HepG2 (cell line): ENCODE measurements around the gene KATNAL2. TPM values are rescaled to one million over a fixed set of nuclear protein-coding genes. Genes with fewer than 3 reads are reported as not detected.

ENCODE experiments used
- ATAC-seq: fragments of 200-7000 bp; cut with Tn5 transposase; 3 replicates; pipeline ENCODE4 v1.9.1; 2020; ENCODE audit warnings: mild to moderate bottlenecking, moderate library complexity
- BruUV-seq: library from RNA; stranded (reverse); fragments of 400-500 nt; replicated peaks from 2 replicates; lab custom pipeline; 2021; lab: Mats Ljungman, UMichigan
- CTCF ChIA-PET: fragments of 300-600 bp; formaldehyde crosslinking; extraction: SDS; loops from one replicate; lab custom pipeline; 2021; ENCODE audit warnings: low total read pairs, inconsistent platforms, low intra/inter-chr PET ratio; lab: Yijun Ruan, JAX
- POLR2A ChIA-PET: fragments of 350-600 bp; sonication (Branson Sonifier 250); formaldehyde crosslinking; loops from one replicate; lab custom pipeline; 2020; ENCODE audit warnings: antibody characterized with exemption, inconsistent platforms; lab: Yijun Ruan, JAX
- DNase-seq: peaks from one replicate; pipeline ENCODE4 v3.0.0-alpha.2; 2015; ENCODE audit warnings: low spot score
- FAIRE-seq: peaks from 3 replicates; lab custom pipeline; 2011; peaks lifted over from hg19 to GRCh38; lab: Jason Lieb, UNC
- H2AFZ ChIP-seq: one replicate; pipeline ENCODE4 v1.6.1; 2011; ENCODE audit warnings: low read length, inconsistent platforms
- H3K27ac ChIP-seq: fragments of 300-600 bp; 3 replicates; pipeline ENCODE4 v1.8.0; 2011; ENCODE audit warnings: mixed run types, mild to moderate bottlenecking, mixed read lengths, low read length, inconsistent platforms; ENCODE audit not compliant: insufficient read depth; ENCODE audit errors: extremely low read length
- H3K27me3 ChIP-seq, 2 experiments: fragments of 200-600 bp in 1 of 2; 2 replicates in 1 of 2; 3 replicates in 1 of 2; pipeline versions ENCODE4 v1.6.0 to v1.8.0; 2011; ENCODE audit warnings: low read length in 2 of 2, mild to moderate bottlenecking in 2 of 2, moderate library complexity in 2 of 2, inconsistent platforms in 1 of 2; ENCODE audit not compliant: insufficient read depth in 2 of 2, control insufficient read depth in 1 of 2
- H3K36me3 ChIP-seq, 2 experiments: fragments of 200-600 bp in 1 of 2; replicated peaks in 1 of 2; 2 replicates in 1 of 2; 3 replicates in 1 of 2; pipeline versions ENCODE4 v1.5.1 to v1.8.0; 2011; ENCODE audit warnings: low read length in 2 of 2, inconsistent platforms in 1 of 2; ENCODE audit not compliant: insufficient read depth in 2 of 2, control insufficient read depth in 1 of 2
- H3K4me1 ChIP-seq: 2 replicates; pipeline ENCODE4 v1.5.1; 2012; ENCODE audit warnings: low read length, inconsistent platforms; ENCODE audit not compliant: insufficient read depth
- H3K4me2 ChIP-seq: 2 replicates; pipeline ENCODE4 v1.6.0; 2011; ENCODE audit warnings: low read depth, low read length, inconsistent platforms
- H3K4me3 ChIP-seq, 3 experiments: fragments of 200-600 bp in 1 of 3; sonication (generic), shearing (Covaris generic) in 1 of 3; replicated peaks in 1 of 3; 2 replicates each; pipeline ENCODE4 v1.5.1; 2011 to 2016; ENCODE audit warnings: low read length in 3 of 3, inconsistent platforms in 2 of 3, low read depth in 2 of 3, mild to moderate bottlenecking in 2 of 3, control low read depth in 1 of 3, mixed read lengths in 1 of 3; ENCODE audit not compliant: insufficient read depth in 1 of 3
- H3K79me2 ChIP-seq: one replicate; pipeline ENCODE4 v1.6.1; 2011; ENCODE audit warnings: low read length, inconsistent platforms; ENCODE audit not compliant: insufficient read depth
- H3K9ac ChIP-seq: 2 replicates; pipeline ENCODE4 v1.6.0; 2011; ENCODE audit warnings: mild to moderate bottlenecking, low read depth, low read length, inconsistent platforms; ENCODE audit not compliant: insufficient read depth
- H3K9me3 ChIP-seq: 2 replicates; pipeline ENCODE4 v1.5.1; 2012; ENCODE audit warnings: mild to moderate bottlenecking, low read length
- H4K20me1 ChIP-seq: 2 replicates; pipeline ENCODE4 v1.6.0; 2011; ENCODE audit warnings: inconsistent platforms, mild to moderate bottlenecking, low read length, moderate library complexity; ENCODE audit not compliant: insufficient read depth
- BCL6 ChIP-seq: IDR thresholded peaks from 2 replicates; pipeline ENCODE4 v1.6.1; 2016; ENCODE audit warnings: missing genetic modification reagents, missing compliant biosample characterization
- GATAD1 ChIP-seq: IDR thresholded peaks from 2 replicates; pipeline ENCODE4 v1.6.1; 2016; ENCODE audit warnings: missing genetic modification reagents, missing compliant biosample characterization
- HCFC1 ChIP-seq: fragments of 150-350 bp; IDR thresholded peaks from 2 replicates; pipeline ENCODE4 v1.6.1; 2014; ENCODE audit warnings: low read depth, low read length
- KDM2A ChIP-seq: sonication (generic); formaldehyde crosslinking; IDR thresholded peaks from 2 replicates; pipeline ENCODE4 v1.4.0; 2020; ENCODE audit warnings: low read depth, missing genetic modification reagents, borderline replicate concordance
- MLLT10 ChIP-seq: sonication (generic); formaldehyde crosslinking; IDR thresholded peaks from 2 replicates; pipeline ENCODE4 v1.4.0; 2020; ENCODE audit warnings: missing genetic modification reagents
- POLR2AphosphoS5 ChIP-seq: IDR thresholded peaks from 2 replicates; pipeline ENCODE4 v1.6.1; 2012; ENCODE audit warnings: low read depth, low read length
- RCOR2 ChIP-seq: IDR thresholded peaks from 2 replicates; pipeline ENCODE4 v1.6.1; 2016; ENCODE audit warnings: missing biosample characterization, missing genetic modification reagents
- SRSF9 ChIP-seq: fragments of 200-400 bp; formaldehyde crosslinking; IDR thresholded peaks from 2 replicates; pipeline ENCODE4 v1.6.1; 2018; ENCODE audit warnings: borderline replicate concordance, mild to moderate bottlenecking, low read depth, low read length; ENCODE audit not compliant: insufficient read depth, poor library complexity, severe bottlenecking
- TEF ChIP-seq: sonication (generic); formaldehyde crosslinking; IDR thresholded peaks from 2 replicates; pipeline ENCODE4 v1.5.0; 2020; ENCODE audit warnings: missing genetic modification reagents
- ZKSCAN1 ChIP-seq: fragments of 150-350 bp; IDR thresholded peaks from 2 replicates; pipeline ENCODE4 v1.6.1; 2014; ENCODE audit warnings: low read length
- ZNF230 ChIP-seq: sonication (generic); formaldehyde crosslinking; IDR thresholded peaks from 2 replicates; pipeline ENCODE4 v1.4.0; 2020; ENCODE audit warnings: mild to moderate bottlenecking, missing genetic modification reagents
- ZNF275 ChIP-seq: sonication (generic); formaldehyde crosslinking; IDR thresholded peaks from 2 replicates; pipeline ENCODE4 v1.8.0; 2022; ENCODE audit warnings: missing genetic modification reagents, mild to moderate bottlenecking, inconsistent platforms, borderline replicate concordance
- ZNF567 ChIP-seq: sonication (generic); formaldehyde crosslinking; IDR thresholded peaks from 2 replicates; pipeline ENCODE4 v1.8.1; 2023; ENCODE audit warnings: mild to moderate bottlenecking, missing genetic modification reagents, borderline replicate concordance
- ZNF577 ChIP-seq: sonication (generic); formaldehyde crosslinking; IDR thresholded peaks from 2 replicates; pipeline ENCODE4 v1.4.0; 2020; ENCODE audit warnings: mild to moderate bottlenecking, low read depth, missing genetic modification reagents, borderline replicate concordance
- ZSCAN30 ChIP-seq: sonication (generic); formaldehyde crosslinking; IDR thresholded peaks from 2 replicates; pipeline ENCODE4 v1.5.0; 2020; ENCODE audit warnings: mild to moderate bottlenecking, missing genetic modification reagents
- WGBS: methylation state at CpG from one replicate; pipeline ENCODE4 v1.1.6; 2017; ENCODE audit warnings: low lambda C conversion rate; 5-methylcytosine and 5-hydroxymethylcytosine counted together
- in situ Hi-C: cut with HindIII; loops from 2 replicates; pipeline ENCODE4 v1.10.0; 2017; ENCODE audit warnings: low pct_unique_long_range_greater_than_20kb; ENCODE audit not compliant: extremely low pct_ligation_motif_present
- intact Hi-C: fragments of 100-400 bp; cut with micrococcal nuclease; formaldehyde crosslinking; loops from one replicate; pipeline ENCODE4 v1.10.0; 2022; ENCODE audit not compliant: unreplicated experiment
- polyA plus RNA-seq, 8 experiments: library from polyadenylated mRNA; depleted of rRNA in 3 of 8; stranded (reverse) in 7 of 8; unstranded in 1 of 8; fragments of >200 nt; fragmentation: Illumina TruSeq in 4 of 8; extraction: Trizol in 4 of 8; gene quantifications; 2 replicates each; pipeline versions ENCODE4 v1.2.1 to v1.2.3, GENCODE V29; 2011 to 2016; ENCODE audit warnings: low read depth in 4 of 8, missing spikeins in 1 of 8, mixed read lengths in 1 of 8; ENCODE audit not compliant: insufficient read depth in 1 of 8
- total RNA-seq, 5 experiments: library from RNA; depleted of rRNA; stranded (reverse); fragments of >200 nt; fragmentation: Illumina TruSeq; extraction: Trizol; gene quantifications; 2 replicates each; pipeline ENCODE4 v1.2.3, GENCODE V29; 2016; ENCODE audit warnings: low read depth in 1 of 5

KATNAL2 gene
- total and polyA plus RNA-seq, 2 of the 13 experiments (the other 11 are each of a cell fraction or from before 2014, with no cell fraction given) = not detected

DNA sequence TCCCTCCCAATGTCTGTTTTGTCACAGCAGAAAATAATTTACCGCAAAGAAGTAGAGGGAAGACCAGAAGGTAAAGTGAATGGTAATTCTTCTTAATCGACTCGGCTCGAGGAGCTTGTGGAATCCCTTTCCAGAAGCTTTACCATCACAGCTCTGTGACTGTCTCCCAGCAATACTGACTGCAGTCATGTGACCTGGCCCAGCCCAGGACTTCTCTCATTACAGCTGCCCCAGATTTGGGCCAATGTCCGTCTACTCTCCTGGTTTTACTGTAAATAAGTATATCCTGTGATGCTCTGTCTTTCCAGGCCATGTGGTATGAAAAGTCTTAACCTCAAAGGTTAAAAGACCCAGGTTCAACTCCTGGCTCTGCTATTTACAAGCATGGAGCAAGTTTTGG is 137.0 kb downstream of the KATNAL2 start:
- in situ Hi-C loops = no loop called here
- Histone ChIP-seq H3K27me3 (peaks cover 0 to 4% of the 10 kb centered on the region in 2 experiments; a peak in 2 of 5 replicates), H3K36me3 (no peaks in the 10 kb centered on the region), H3K27ac (no peak overlapping the region), H2AFZ (no peak overlapping the region), H3K4me2 (no peak overlapping the region), H3K9ac (no peak overlapping the region), H3K9me3 (no peaks in the 10 kb centered on the region), H4K20me1 (no peaks in the 10 kb centered on the region), H3K4me3 (no peak overlapping the region), H3K79me2 (no peaks in the 10 kb centered on the region), H3K4me1 (no peaks in the 10 kb centered on the region)
- TF ChIP-seq MLLT10 (CRISPR knock-in tag) (no peak), ZSCAN30 (no peak), TEF (CRISPR knock-in tag) (no peak), RCOR2 (CRISPR knock-in tag) (no peak), GATAD1 (CRISPR knock-in tag) (no peak), BCL6 (CRISPR knock-in tag) (no peak), SRSF9 (no peak), ZNF567 (no peak), ZNF275 (CRISPR knock-in tag) (no peak), ZNF577 (CRISPR knock-in tag) (no peak), HCFC1 (no peak), KDM2A (no peak), ZKSCAN1 (no peak), POLR2AphosphoS5 (no peak), ZNF230 (CRISPR knock-in tag) (no peak)
- WGBS = 33% methylated on average over 5 of the region's 5 CpGs
- DNase-seq = no peak
- ChIA-PET CTCF (no interaction called here), POLR2A (no interaction called here)
- FAIRE-seq = no peak
- intact Hi-C loops = no loop called here
- no peak for ATAC-seq
- BruUV-seq = no TSS peak
